OCI-LY3 (cell line): Measurements from ENCODE around the gene KCNAB1.

Experiments
- H2AFZ ChIP-seq: fragments of 200-600, 300-600 bp; shearing (Covaris generic); 2 replicates; pipeline ENCODE4 v1.6.0; 2014; ENCODE audit warnings: antibody characterized with exemption, low read depth, low read length
- H3K27ac ChIP-seq: fragments of 200-600, 300-600 bp; sonication (generic); 2 replicates; pipeline ENCODE4 v1.5.1; 2014; ENCODE audit warnings: mild to moderate bottlenecking, low read length, moderate library complexity, mixed read lengths
- H3K27me3 ChIP-seq: fragments of 200-600, 300-600 bp; sonication (generic); 2 replicates; pipeline ENCODE4 v1.6.1; 2014; ENCODE audit warnings: low read depth, low read length, mixed read lengths
- H3K36me3 ChIP-seq: fragments of 200-600, 300-600 bp; sonication (generic); replicated peaks from 2 replicates; pipeline ENCODE3; 2014; ENCODE audit warnings: low read depth, low read length, mixed read lengths
- H3K4me1 ChIP-seq: fragments of 300-600, 200-600 bp; sonication (generic); 2 replicates; pipeline ENCODE4 v1.6.1; 2014; ENCODE audit warnings: low read length, mixed read lengths
- H3K4me2 ChIP-seq: fragments of 200-600, 300-600 bp; sonication (generic); 2 replicates; pipeline ENCODE4 v1.6.1; 2014; ENCODE audit warnings: low read length, mixed read lengths
- H3K4me3 ChIP-seq: fragments of 300-600, 200-600 bp; sonication (generic); 2 replicates; pipeline ENCODE4 v1.5.1; 2014; ENCODE audit warnings: antibody characterized with exemption, mild to moderate bottlenecking, low read length, moderate library complexity
- H3K79me2 ChIP-seq: fragments of 300-600, 200-600 bp; shearing (Covaris generic); 2 replicates; pipeline ENCODE4 v1.6.1; 2014; ENCODE audit warnings: mild to moderate bottlenecking, low read length, mixed read lengths
- H3K9ac ChIP-seq: fragments of 300-600, 200-600 bp; shearing (Covaris generic); 2 replicates; pipeline ENCODE4 v1.6.0; 2014; ENCODE audit warnings: mild to moderate bottlenecking, low read length, moderate library complexity
- H3K9me3 ChIP-seq: fragments of 200-600, 300-600 bp; shearing (Covaris generic); 2 replicates; pipeline ENCODE4 v1.6.1; 2014; ENCODE audit warnings: low read length, mixed read lengths; ENCODE audit not compliant: insufficient read depth
- H4K20me1 ChIP-seq: fragments of 200-600, 300-600 bp; sonication (generic); 2 replicates; pipeline ENCODE4 v1.6.1; 2016; ENCODE audit warnings: low read length, mixed read lengths; ENCODE audit not compliant: insufficient read depth
- EZH2phosphoT487 ChIP-seq: fragments of 200-600 bp; shearing (Covaris generic); IDR thresholded peaks from 2 replicates; pipeline ENCODE4 v1.6.1; 2018; ENCODE audit warnings: antibody characterized with exemption, mixed run types, low read depth
- TF ChIP-seq, protein P1 (sequence below): fragments of 200-600, 300-600 bp; sonication (generic); IDR thresholded peaks from 2 replicates; pipeline ENCODE4 v1.5.1; 2014; ENCODE audit warnings: antibody characterized with exemption, low read length, low read depth

KCNAB1 gene

GRCh38 chr3:156575641-156576040, 455.3 kb downstream of the KCNAB1 start:
- H3K9me3 ChIP-seq: no peaks in the 10 kb centered on the region
- H3K4me3 ChIP-seq: no peak overlapping the region
- H4K20me1 ChIP-seq: no peaks in the 10 kb centered on the region
- no peaks in the 10 kb centered on the region for H3K36me3 ChIP-seq
- no peak overlapping the region for H3K9ac ChIP-seq
- H3K4me2 ChIP-seq: no peak overlapping the region
- no peaks in the 10 kb centered on the region; the same call in 1 of the 2 replicates for H3K27me3 ChIP-seq
- no peaks in the 10 kb centered on the region for H3K79me2 ChIP-seq
- H2AFZ ChIP-seq: no peak overlapping the region
- H3K27ac ChIP-seq: no peak overlapping the region
- TF ChIP-seq EZH2phosphoT487: no peak
- TF ChIP-seq, protein P1, sequence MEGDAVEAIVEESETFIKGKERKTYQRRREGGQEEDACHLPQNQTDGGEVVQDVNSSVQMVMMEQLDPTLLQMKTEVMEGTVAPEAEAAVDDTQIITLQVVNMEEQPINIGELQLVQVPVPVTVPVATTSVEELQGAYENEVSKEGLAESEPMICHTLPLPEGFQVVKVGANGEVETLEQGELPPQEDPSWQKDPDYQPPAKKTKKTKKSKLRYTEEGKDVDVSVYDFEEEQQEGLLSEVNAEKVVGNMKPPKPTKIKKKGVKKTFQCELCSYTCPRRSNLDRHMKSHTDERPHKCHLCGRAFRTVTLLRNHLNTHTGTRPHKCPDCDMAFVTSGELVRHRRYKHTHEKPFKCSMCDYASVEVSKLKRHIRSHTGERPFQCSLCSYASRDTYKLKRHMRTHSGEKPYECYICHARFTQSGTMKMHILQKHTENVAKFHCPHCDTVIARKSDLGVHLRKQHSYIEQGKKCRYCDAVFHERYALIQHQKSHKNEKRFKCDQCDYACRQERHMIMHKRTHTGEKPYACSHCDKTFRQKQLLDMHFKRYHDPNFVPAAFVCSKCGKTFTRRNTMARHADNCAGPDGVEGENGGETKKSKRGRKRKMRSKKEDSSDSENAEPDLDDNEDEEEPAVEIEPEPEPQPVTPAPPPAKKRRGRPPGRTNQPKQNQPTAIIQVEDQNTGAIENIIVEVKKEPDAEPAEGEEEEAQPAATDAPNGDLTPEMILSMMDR: no peak
- peaks cover 3% of the 10 kb centered on the region; the same call in 1 of the 2 replicates for H3K4me1 ChIP-seq

GRCh38 chr3:156576051-156576450, 455.7 kb downstream of the KCNAB1 start:
- no peak overlapping the region for H2AFZ ChIP-seq
- no peak overlapping the region for H3K27ac ChIP-seq
- H3K9ac ChIP-seq: no peak overlapping the region
- no peaks in the 10 kb centered on the region; the same call in 1 of the 2 replicates for H3K27me3 ChIP-seq
- H4K20me1 ChIP-seq: no peaks in the 10 kb centered on the region
- no peaks in the 10 kb centered on the region for H3K79me2 ChIP-seq
- TF ChIP-seq, protein P1: no peak
- TF ChIP-seq EZH2phosphoT487: no peak
- peaks cover 3% of the 10 kb centered on the region; the same call in 1 of the 2 replicates for H3K4me1 ChIP-seq
- no peak overlapping the region for H3K4me3 ChIP-seq
- H3K36me3 ChIP-seq: no peaks in the 10 kb centered on the region
- H3K4me2 ChIP-seq: no peak overlapping the region
- H3K9me3 ChIP-seq: no peaks in the 10 kb centered on the region

DNA sequence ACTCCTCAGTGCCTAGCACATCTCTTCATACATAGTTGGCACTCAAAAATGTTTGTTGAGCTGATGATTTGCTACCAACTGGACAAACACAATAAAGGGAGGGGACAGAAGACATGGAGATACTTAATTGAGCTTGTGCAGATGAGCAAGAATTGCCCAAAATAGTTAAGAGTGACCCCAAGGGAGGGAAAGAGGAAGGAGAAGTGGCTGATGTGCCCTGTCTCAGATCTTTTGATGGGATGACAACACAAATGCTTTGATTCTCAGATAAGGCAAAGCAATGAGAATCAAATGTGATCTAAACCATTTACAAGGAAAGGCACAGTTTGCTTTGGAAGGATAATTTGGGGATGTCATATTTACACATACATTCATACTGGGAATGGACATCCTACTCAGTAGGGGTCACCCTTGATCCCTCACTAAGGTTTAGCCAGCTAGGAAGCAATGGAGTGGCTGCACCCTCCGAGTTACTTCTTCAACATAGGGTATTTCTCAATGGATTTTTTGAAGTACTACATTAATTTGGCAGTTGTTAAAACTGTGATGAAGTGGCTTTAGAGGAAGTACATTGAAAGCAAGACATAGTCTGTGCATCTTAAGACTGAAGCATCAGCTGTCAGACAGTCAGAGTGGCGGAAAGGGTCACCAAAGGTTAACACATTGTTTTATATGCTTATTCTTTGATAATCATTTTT, 456.4 kb downstream of the KCNAB1 start:
- Histone ChIP-seq H2AFZ (no peak overlapping the region), H3K36me3 (no peaks in the 10 kb centered on the region), H3K9me3 (no peaks in the 10 kb centered on the region), H3K4me2 (no peak overlapping the region), H3K4me3 (no peak overlapping the region), H4K20me1 (no peaks in the 10 kb centered on the region), H3K9ac (no peak overlapping the region), H3K4me1 (peaks cover 3% of the 10 kb centered on the region; the same call in 1 of the 2 replicates), H3K27me3 (no peaks in the 10 kb centered on the region; the same call in 1 of the 2 replicates), H3K27ac (no peak overlapping the region), H3K79me2 (no peaks in the 10 kb centered on the region)
- no peak for TF ChIP-seq EZH2phosphoT487
- TF ChIP-seq, protein P1: no peak

GRCh38 chr3:156577736-156578135, 457.4 kb downstream of the KCNAB1 start:
- H3K27ac ChIP-seq: no peak overlapping the region

More at GRCh38 chr3:156577736-156578135, 457.4 kb downstream of the KCNAB1 start:
- Histone ChIP-seq H2AFZ (no peak overlapping the region), H3K4me3 (no peak overlapping the region), H3K4me2 (no peak overlapping the region), H3K36me3 (no peaks in the 10 kb centered on the region), H3K9me3 (no peaks in the 10 kb centered on the region), H3K79me2 (no peaks in the 10 kb centered on the region), H3K27me3 (no peaks in the 10 kb centered on the region; the same call in 1 of the 2 replicates), H3K9ac (no peak overlapping the region), H4K20me1 (no peaks in the 10 kb centered on the region), H3K4me1 (peaks cover 3% of the 10 kb centered on the region; the same call in 1 of the 2 replicates)
- TF ChIP-seq EZH2phosphoT487: no peak
- TF ChIP-seq, protein P1: no peak
